Activated B cell treated with CpG ODN at 0.5 μM for 24 hours (primary cell): ENCODE data around the gene PGBD5. TPM values are rescaled to one million over a fixed set of nuclear protein-coding genes. Genes with fewer than 3 reads are reported as not detected.

ENCODE experiments used
- ATAC-seq: fragments of 200-7000 bp; cut with Tn5 transposase; one replicate; pipeline ENCODE4 v1.10.0; 2021; ENCODE audit warnings: low read depth, mild to moderate bottlenecking, moderate library complexity
- CTCF ChIA-PET: fragments of 350-600 bp; sonication (Branson Sonifier 250); formaldehyde crosslinking; loops from one replicate; lab custom pipeline; 2021; ENCODE audit warnings: antibody characterized with exemption; lab: Charles Lee
- POLR2A ChIA-PET: fragments of 350-600 bp; sonication (Branson Sonifier 250); formaldehyde crosslinking; loops from one replicate; lab custom pipeline; 2021; ENCODE audit warnings: antibody characterized with exemption; lab: Charles Lee
- DNase-seq: peaks from one replicate; pipeline ENCODE4 v3.0.0; 2022
- H3K27ac Mint-ChIP-seq: one replicate; pipeline ENCODE4 v1.8.0; 2020; ENCODE audit warnings: mixed read lengths
- H3K27me3 Mint-ChIP-seq: one replicate; pipeline ENCODE4 v1.8.0; 2021; ENCODE audit warnings: mixed read lengths
- H3K36me3 Mint-ChIP-seq: one replicate; pipeline ENCODE4 v1.8.0; 2021; ENCODE audit warnings: low read depth, mixed read lengths
- H3K4me1 Mint-ChIP-seq: one replicate; pipeline ENCODE4 v1.8.0; 2021; ENCODE audit warnings: mixed read lengths
- H3K4me3 Mint-ChIP-seq: one replicate; pipeline ENCODE4 v1.8.0; 2020; ENCODE audit warnings: mild to moderate bottlenecking, mixed read lengths
- H3K9me3 Mint-ChIP-seq: one replicate; pipeline ENCODE4 v1.8.0; 2020; ENCODE audit warnings: mixed read lengths
- CTCF ChIP-seq: fragments of 200-600 bp; IDR thresholded peaks from one replicate; pipeline ENCODE4 v1.8.0; 2022; ENCODE audit warnings: antibody characterized with exemption, mild to moderate bottlenecking
- intact Hi-C: fragments of 100-400 bp; cut with micrococcal nuclease; formaldehyde crosslinking; loops from one replicate; pipeline ENCODE4 v1.15.1; 2024
- total RNA-seq: library from RNA; stranded (reverse); gene quantifications from 2 replicates; pipeline ENCODE4 v1.2.3, GENCODE V29; 2022

Gene PGBD5
- total RNA-seq, 1 donor from 2014 or later = not detected

- Mint-ChIP-seq H3K36me3 (no peaks in the 10 kb centered on the region), H3K4me3 (no peak overlapping the region), H3K27me3 (peaks cover 2% of the 10 kb centered on the region), H3K9me3 (no peaks in the 10 kb centered on the region), H3K27ac (no peak overlapping the region), H3K4me1 (no peaks in the 10 kb centered on the region)
- no peak for DNase-seq
- no peak for TF ChIP-seq CTCF
- intact Hi-C loops = no loop called here
- no peak for ATAC-seq
- POLR2A ChIA-PET = no interaction called here
- CTCF ChIA-PET = no interaction called here
These were observed 107.0 kb downstream of the PGBD5 start for GRCh38 chr1:230319014-230319747.

GRCh38 chr1:230317823-230318819 lies 108.0 kb downstream of the PGBD5 start:
- ChIA-PET POLR2A (no interaction called here), CTCF (no interaction called here)
- Mint-ChIP-seq H3K27ac (no peak overlapping the region), H3K27me3 (peaks cover 2% of the 10 kb centered on the region), H3K36me3 (no peaks in the 10 kb centered on the region), H3K4me1 (no peaks in the 10 kb centered on the region), H3K9me3 (no peaks in the 10 kb centered on the region), H3K4me3 (no peak overlapping the region)
- ATAC-seq (no peak), DNase-seq (no peak)
- intact Hi-C loops = no loop called here
- no peak for TF ChIP-seq CTCF

- intact Hi-C loops = no loop called here
- ATAC-seq (no peak), DNase-seq (no peak)
- Mint-ChIP-seq H3K4me1 (no peaks in the 10 kb centered on the region), H3K4me3 (no peak overlapping the region), H3K27me3 (peaks cover 5% of the 10 kb centered on the region), H3K9me3 (no peaks in the 10 kb centered on the region), H3K36me3 (no peaks in the 10 kb centered on the region), H3K27ac (no peak overlapping the region)
- no peak for TF ChIP-seq CTCF
- POLR2A ChIA-PET = no interaction called here
- CTCF ChIA-PET = no interaction called here
These were observed 109.0 kb downstream of the PGBD5 start for GRCh38 chr1:230316864-230317745.

GRCh38 chr1:230315099-230315498 lies 111.0 kb downstream of the PGBD5 start:
- CTCF ChIA-PET = interaction anchor here (11.6 kb wide), 1 partner anchor 654 kb away, joined by 116 read pairs; no protein-coding TSS in a partner anchor
- intact Hi-C loops = no loop called here
- DNase-seq (no peak), ATAC-seq (no peak)
- Mint-ChIP-seq H3K27me3 (peaks cover 6% of the 10 kb centered on the region), H3K4me3 (no peak overlapping the region), H3K36me3 (no peaks in the 10 kb centered on the region), H3K27ac (no peak overlapping the region), H3K9me3 (no peaks in the 10 kb centered on the region), H3K4me1 (peaks cover 3% of the 10 kb centered on the region)
- TF ChIP-seq CTCF = no peak
- POLR2A ChIA-PET = interaction anchor here (0.6 kb wide), 1 partner anchor 672 kb away, joined by 4 read pairs; no protein-coding TSS in a partner anchor
